A673 (cell line): Measurements from ENCODE around the gene CARD19. TPM values are rescaled to one million over a fixed set of nuclear protein-coding genes. Genes with fewer than 3 reads are reported as not detected.

ENCODE experiments used
- BruUV-seq: library from RNA; stranded (reverse); fragments of 400-500 nt; replicated peaks from 2 replicates; lab custom pipeline; 2021; lab: Mats Ljungman, UMichigan
- CTCF ChIA-PET: fragments of 300-600 bp; sonication (Branson Sonifier 250); formaldehyde crosslinking; loops from one replicate; lab custom pipeline; 2022; ENCODE audit warnings: antibody characterized with exemption; lab: Charles Lee
- POLR2A ChIA-PET: fragments of 300-600 bp; sonication (Branson Sonifier 250); formaldehyde crosslinking; loops from one replicate; lab custom pipeline; 2022; ENCODE audit warnings: antibody characterized with exemption; ENCODE audit not compliant: low non-redundant PET; lab: Charles Lee
- DNase-seq: peaks from one replicate; pipeline ENCODE4 v3.0.0-alpha.2; 2015; ENCODE audit warnings: low spot score
- H3K27ac ChIP-seq: fragments of 200-600 bp; sonication (generic); 2 replicates; pipeline ENCODE4 v1.5.1; 2016; ENCODE audit warnings: mixed run types, low read depth, mild to moderate bottlenecking, mixed read lengths, antibody characterized with exemption, low read length; ENCODE audit not compliant: poor library complexity, severe bottlenecking
- H3K27me3 ChIP-seq: fragments of 200-600 bp; sonication (generic); replicated peaks from 2 replicates; pipeline ENCODE4 v1.6.1; 2017; ENCODE audit warnings: mixed run types, low read depth, mild to moderate bottlenecking, mixed read lengths, antibody characterized with exemption, low read length; ENCODE audit not compliant: insufficient read depth, poor library complexity
- H3K36me3 ChIP-seq: fragments of 200-600 bp; sonication (generic); 2 replicates; pipeline ENCODE4 v1.6.1; 2016; ENCODE audit warnings: mixed run types, mild to moderate bottlenecking, mixed read lengths, antibody characterized with exemption, low read length; ENCODE audit not compliant: insufficient read depth, poor library complexity, severe bottlenecking
- H3K4me1 ChIP-seq: fragments of 200-600 bp; sonication (generic); 2 replicates; pipeline ENCODE4 v1.6.1; 2017; ENCODE audit warnings: mixed run types, mild to moderate bottlenecking, mixed read lengths, antibody characterized with exemption, low read length; ENCODE audit not compliant: insufficient read depth, poor library complexity, severe bottlenecking
- H3K4me3 ChIP-seq: fragments of 200-600 bp; sonication (generic); 2 replicates; pipeline ENCODE4 v1.5.1; 2016; ENCODE audit warnings: low read depth, mixed run types, mild to moderate bottlenecking, mixed read lengths, low read length; ENCODE audit not compliant: poor library complexity, severe bottlenecking
- H3K9me3 ChIP-seq: fragments of 200-600 bp; sonication (generic); 2 replicates; pipeline ENCODE4 v1.6.1; 2016; ENCODE audit warnings: mixed run types, low read depth, mild to moderate bottlenecking, mixed read lengths, antibody characterized with exemption, low read length; ENCODE audit not compliant: poor library complexity, severe bottlenecking
- EZH2 ChIP-seq: fragments of 200-600 bp; sonication (generic); IDR thresholded peaks from 2 replicates; pipeline ENCODE4 v1.6.1; 2017; ENCODE audit warnings: borderline replicate concordance, low read depth, mild to moderate bottlenecking, mixed read lengths, antibody characterized with exemption, low read length; ENCODE audit not compliant: poor library complexity, severe bottlenecking
- intact Hi-C: fragments of 100-400 bp; cut with micrococcal nuclease; formaldehyde crosslinking; loops from one replicate; pipeline ENCODE4 v1.10.0; 2022; ENCODE audit not compliant: unreplicated experiment
- total RNA-seq: library from RNA; stranded (reverse); gene quantifications from 2 replicates; pipeline ENCODE4 v1.2.3, GENCODE V29; 2021
- TF ChIP-seq, protein P1 (sequence below): fragments of 300-800, 200-600 bp; sonication (generic); conservative IDR thresholded peaks from 2 replicates; pipeline ENCODE4 v1.5.1; 2017; ENCODE audit warnings: low read depth, mild to moderate bottlenecking, antibody characterized with exemption, low read length, moderate library complexity, mixed read lengths

Gene CARD19
- total RNA-seq, 1 experiment from 2014 or later, result 12.2 TPM

DNA sequence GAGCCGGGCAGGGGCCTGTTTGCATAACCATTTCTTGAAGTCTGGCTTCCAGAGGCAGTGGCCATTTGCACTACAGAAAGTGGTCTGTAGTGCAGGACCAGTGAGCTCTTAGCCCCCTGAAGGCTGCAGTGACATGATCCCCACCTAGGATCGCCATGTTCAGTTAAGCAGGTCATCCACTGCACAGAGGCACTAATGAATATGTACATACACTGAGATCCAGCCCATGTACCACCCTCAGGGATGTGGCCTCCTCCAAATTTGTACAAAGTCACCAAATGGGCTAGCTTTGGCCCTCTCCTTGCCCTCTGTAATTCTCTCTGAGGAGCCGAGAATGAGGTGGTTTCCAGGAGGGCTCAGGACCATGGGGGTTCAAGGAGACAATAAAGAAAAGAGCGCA is 45.8 kb upstream of the CARD19 start:
- no TSS peak for BruUV-seq

DNA sequence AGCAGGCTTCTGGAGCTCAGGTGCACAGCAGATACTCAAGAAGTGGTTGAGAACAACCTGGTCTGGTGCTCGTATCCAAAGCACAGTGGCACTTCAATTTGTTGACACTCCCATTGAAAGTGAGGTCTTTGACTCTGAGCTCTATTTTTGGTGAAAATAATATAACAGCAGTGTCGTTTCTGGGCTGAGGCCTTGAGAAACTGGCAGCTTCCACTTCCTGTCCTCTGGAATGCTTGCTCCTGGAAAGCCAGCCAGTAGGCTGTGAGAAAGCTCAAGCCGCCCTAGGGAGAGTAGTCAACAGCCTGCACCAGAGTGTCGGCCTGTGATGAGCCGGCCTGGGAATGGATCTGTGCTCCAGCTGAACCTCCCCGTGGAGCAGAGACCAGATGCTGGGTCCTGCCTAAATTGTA is 44.3 kb upstream of the CARD19 start:
- CTCF ChIA-PET, result no interaction called here
- DNase-seq, result no peak
- Histone ChIP-seq H3K4me1 (no peaks in the 10 kb centered on the region), H3K9me3 (no peaks in the 10 kb centered on the region), H3K27me3 (no peaks in the 10 kb centered on the region), H3K36me3 (no peaks in the 10 kb centered on the region), H3K4me3 (no peak overlapping the region), H3K27ac (no peak overlapping the region)
- BruUV-seq, result no TSS peak
- TF ChIP-seq EZH2, result no peak
- TF ChIP-seq, protein P1, sequence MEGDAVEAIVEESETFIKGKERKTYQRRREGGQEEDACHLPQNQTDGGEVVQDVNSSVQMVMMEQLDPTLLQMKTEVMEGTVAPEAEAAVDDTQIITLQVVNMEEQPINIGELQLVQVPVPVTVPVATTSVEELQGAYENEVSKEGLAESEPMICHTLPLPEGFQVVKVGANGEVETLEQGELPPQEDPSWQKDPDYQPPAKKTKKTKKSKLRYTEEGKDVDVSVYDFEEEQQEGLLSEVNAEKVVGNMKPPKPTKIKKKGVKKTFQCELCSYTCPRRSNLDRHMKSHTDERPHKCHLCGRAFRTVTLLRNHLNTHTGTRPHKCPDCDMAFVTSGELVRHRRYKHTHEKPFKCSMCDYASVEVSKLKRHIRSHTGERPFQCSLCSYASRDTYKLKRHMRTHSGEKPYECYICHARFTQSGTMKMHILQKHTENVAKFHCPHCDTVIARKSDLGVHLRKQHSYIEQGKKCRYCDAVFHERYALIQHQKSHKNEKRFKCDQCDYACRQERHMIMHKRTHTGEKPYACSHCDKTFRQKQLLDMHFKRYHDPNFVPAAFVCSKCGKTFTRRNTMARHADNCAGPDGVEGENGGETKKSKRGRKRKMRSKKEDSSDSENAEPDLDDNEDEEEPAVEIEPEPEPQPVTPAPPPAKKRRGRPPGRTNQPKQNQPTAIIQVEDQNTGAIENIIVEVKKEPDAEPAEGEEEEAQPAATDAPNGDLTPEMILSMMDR, result no peak
- POLR2A ChIA-PET, result no interaction called here
- intact Hi-C loops, result no loop called here

More for the DNA sequence above, 45.8 kb upstream of the CARD19 start:
- no peaks in the 10 kb centered on the region for H3K36me3 ChIP-seq
- H3K9me3 ChIP-seq, result no peaks in the 10 kb centered on the region
- intact Hi-C loops, result no loop called here
- H3K27me3 ChIP-seq, result no peaks in the 10 kb centered on the region
- H3K4me3 ChIP-seq, result no peak overlapping the region
- no peak for DNase-seq
- POLR2A ChIA-PET, result no interaction called here
- H3K27ac ChIP-seq, result no peak overlapping the region
- no peaks in the 10 kb centered on the region for H3K4me1 ChIP-seq
- TF ChIP-seq, protein P1, result no peak
- no peak for TF ChIP-seq EZH2
- CTCF ChIA-PET, result no interaction called here

DNA sequence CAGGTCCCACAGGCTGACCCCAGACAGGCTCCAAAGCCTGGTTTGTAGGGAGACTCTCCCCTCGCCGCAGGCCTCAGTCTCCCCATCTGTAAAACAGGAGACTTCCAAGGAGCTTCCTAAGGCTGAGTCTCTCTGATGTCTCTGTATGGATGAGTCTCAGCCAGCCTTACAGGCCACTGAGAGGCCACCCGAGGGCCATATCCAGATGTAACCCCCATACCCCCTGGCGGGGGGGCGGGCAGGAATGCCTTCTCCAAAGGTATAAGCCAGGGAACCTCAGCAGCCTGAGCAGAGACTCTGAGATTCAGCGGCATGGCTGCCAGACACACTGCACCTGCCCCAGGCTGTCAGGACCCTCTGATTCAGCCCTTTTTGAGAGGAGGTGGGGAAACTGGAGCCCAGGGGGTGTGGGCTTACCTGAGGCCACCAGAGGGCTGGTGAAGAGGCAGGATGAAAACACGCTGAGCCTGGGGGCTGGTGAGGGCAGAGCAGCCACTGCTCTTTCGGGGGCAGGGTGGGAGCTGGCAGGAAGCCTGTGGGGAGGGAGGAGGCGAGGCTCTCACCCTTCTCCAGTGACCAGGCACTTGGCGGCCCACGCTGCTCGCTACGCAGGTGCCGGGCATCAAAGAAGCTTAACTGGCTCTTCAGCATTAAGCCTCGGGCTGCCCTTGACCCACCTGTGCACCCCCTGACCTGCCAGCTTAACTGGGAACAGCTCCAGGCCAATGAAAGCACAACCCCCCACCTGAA is 43.1 kb upstream of the CARD19 start:
- Histone ChIP-seq H3K27ac (no peak overlapping the region), H3K9me3 (no peaks in the 10 kb centered on the region), H3K4me1 (no peaks in the 10 kb centered on the region), H3K36me3 (no peaks in the 10 kb centered on the region), H3K4me3 (no peak overlapping the region), H3K27me3 (no peaks in the 10 kb centered on the region)
- no TSS peak for BruUV-seq
- intact Hi-C loops, result no loop called here
- CTCF ChIA-PET, result no interaction called here
- POLR2A ChIA-PET, result no interaction called here
- no peak for DNase-seq
- TF ChIP-seq, protein P1, result no peak
- no peak for TF ChIP-seq EZH2
